ENCODE measurements around the gene POC1B. TPM values are rescaled to one million over a fixed set of nuclear protein-coding genes. Genes with fewer than 3 reads are reported as not detected.

The POC1B gene
- total and polyA plus RNA-seq, 2 donors (not counting 3 experiments of a cell fraction or from before 2014, with no cell fraction given): 7.1 to 18.2 TPM

DNA sequence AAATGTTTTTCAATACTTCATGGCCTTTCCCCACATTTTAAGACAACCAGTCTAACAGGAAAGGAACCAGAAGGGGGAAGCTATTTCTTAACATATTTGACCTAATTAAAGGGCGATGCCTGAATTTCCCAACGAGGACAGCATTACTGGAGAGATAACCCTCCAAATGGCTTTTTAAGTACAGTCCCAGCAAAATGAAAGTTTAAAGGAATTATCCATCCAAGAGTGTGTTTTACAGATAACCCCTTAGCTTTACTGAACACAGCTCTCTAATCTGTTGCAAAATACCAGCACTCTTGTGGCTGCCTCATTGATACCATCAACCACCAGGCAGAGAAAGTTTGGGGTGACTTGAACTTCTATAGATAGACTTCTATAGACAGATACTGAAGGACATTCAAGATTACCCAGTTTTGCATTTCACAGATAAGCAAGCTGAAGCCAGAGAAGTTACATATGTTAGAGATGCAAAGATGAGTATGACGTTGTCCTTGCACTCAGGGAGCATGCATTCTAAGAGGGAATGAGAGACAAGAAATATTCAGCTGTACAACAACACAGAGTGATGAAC, 132.2 kb downstream of the POC1B start:
- no TSS peak for BruUV-seq (replicated peaks)
- ChIA-PET POLR2A (no interaction called here), CTCF (no interaction called here)
- intact Hi-C loops (cut with micrococcal nuclease): no loop called here
- Histone ChIP-seq H3K27me3 (ENCODE audit: control insufficient read depth in 2 of 2, insufficient read depth in 2 of 2, low read length in 2 of 2) (no peaks in the 10 kb centered on the region), H3K9ac (replicated peaks; ENCODE audit: extremely low read depth, insufficient read depth, low read length) (no peak overlapping the region), H3K4me3 (replicated peaks in 1 of 3; ENCODE audit: insufficient read depth in 1 of 3, low read depth in 1 of 3, low read length in 3 of 3) (no peak overlapping the region), H4K20me1 (replicated peaks; ENCODE audit: control insufficient read depth, extremely low read depth, insufficient read depth, low read length) (no peaks in the 10 kb centered on the region), H3K9me1 (replicated peaks; ENCODE audit: control insufficient read depth, extremely low read depth, insufficient read depth, low read length) (no peaks in the 10 kb centered on the region), H2AFZ (ENCODE audit: low read depth, low read length) (no peak overlapping the region), H3K27ac (ENCODE audit: insufficient read depth, low read depth, low read length) (no peak overlapping the region), H3K4me1 (ENCODE audit: control insufficient read depth, extremely low read depth, insufficient read depth, low read length) (peaks cover 28% of the 10 kb centered on the region), H3K4me2 (ENCODE audit: insufficient read depth, low read length) (no peak overlapping the region), H3K36me3 (ENCODE audit: control insufficient read depth in 2 of 2, extremely low read depth in 1 of 2, insufficient read depth in 2 of 2, low read length in 2 of 2) (no peaks in the 10 kb centered on the region), H3K9me3 (replicated peaks; ENCODE audit: control insufficient read depth, insufficient read depth, low read length) (no peaks in the 10 kb centered on the region), H3K79me2 (ENCODE audit: control insufficient read depth, insufficient read depth, low read length) (no peaks in the 10 kb centered on the region)
- dilution Hi-C loops (cut with MboI; ENCODE audit: extremely low pct_ligation_motif_present, low sequenced_read_pairs): no loop called here
- DNase-seq (ENCODE audit: low read depth, low spot score) (no peak), FAIRE-seq (no peak)
- TF ChIP-seq, protein P1, sequence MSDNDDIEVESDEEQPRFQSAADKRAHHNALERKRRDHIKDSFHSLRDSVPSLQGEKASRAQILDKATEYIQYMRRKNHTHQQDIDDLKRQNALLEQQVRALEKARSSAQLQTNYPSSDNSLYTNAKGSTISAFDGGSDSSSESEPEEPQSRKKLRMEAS (IDR thresholded peaks at IDR 0.05; ENCODE audit: insufficient read depth, insufficient read length): no peak
- TF ChIP-seq, protein P2, sequence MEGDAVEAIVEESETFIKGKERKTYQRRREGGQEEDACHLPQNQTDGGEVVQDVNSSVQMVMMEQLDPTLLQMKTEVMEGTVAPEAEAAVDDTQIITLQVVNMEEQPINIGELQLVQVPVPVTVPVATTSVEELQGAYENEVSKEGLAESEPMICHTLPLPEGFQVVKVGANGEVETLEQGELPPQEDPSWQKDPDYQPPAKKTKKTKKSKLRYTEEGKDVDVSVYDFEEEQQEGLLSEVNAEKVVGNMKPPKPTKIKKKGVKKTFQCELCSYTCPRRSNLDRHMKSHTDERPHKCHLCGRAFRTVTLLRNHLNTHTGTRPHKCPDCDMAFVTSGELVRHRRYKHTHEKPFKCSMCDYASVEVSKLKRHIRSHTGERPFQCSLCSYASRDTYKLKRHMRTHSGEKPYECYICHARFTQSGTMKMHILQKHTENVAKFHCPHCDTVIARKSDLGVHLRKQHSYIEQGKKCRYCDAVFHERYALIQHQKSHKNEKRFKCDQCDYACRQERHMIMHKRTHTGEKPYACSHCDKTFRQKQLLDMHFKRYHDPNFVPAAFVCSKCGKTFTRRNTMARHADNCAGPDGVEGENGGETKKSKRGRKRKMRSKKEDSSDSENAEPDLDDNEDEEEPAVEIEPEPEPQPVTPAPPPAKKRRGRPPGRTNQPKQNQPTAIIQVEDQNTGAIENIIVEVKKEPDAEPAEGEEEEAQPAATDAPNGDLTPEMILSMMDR (IDR thresholded peaks at IDR 0.05; ENCODE audit: extremely low read depth in 1 of 2, insufficient read depth in 1 of 2, low read depth in 1 of 2, low read length in 2 of 2): no peak
- no peak for TF ChIP-seq GATA2 (IDR thresholded peaks at IDR 0.05; ENCODE audit: insufficient read depth, insufficient read length, low read depth, low read length)

DNA sequence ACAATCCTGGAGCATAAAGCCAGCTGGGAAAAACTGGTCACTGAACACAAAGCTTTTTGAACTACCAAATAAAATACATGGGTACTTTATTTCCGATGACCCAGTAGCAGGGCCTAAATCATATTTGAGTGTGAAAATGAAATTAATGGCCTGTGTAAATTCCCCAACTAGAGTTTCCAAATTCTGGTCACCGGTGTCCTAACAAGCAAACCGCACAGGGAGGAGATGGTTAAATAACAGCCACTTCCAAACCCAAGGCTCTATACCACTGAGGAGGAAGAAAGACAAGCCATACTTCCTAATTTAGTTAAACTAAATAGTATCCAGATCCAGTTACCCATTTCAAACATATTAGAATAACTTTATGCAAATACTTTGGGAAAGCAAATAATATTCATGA, 133.5 kb downstream of the POC1B start:
- Histone ChIP-seq H3K9me1 (replicated peaks; ENCODE audit: control insufficient read depth, extremely low read depth, insufficient read depth, low read length) (no peaks in the 10 kb centered on the region), H3K79me2 (ENCODE audit: control insufficient read depth, insufficient read depth, low read length) (no peaks in the 10 kb centered on the region), H3K4me2 (ENCODE audit: insufficient read depth, low read length) (no peak overlapping the region), H3K4me3 (replicated peaks in 1 of 3; ENCODE audit: insufficient read depth in 1 of 3, low read depth in 1 of 3, low read length in 3 of 3) (no peak overlapping the region), H3K27ac (ENCODE audit: insufficient read depth, low read depth, low read length) (no peak overlapping the region), H3K4me1 (ENCODE audit: control insufficient read depth, extremely low read depth, insufficient read depth, low read length) (peaks cover 28% of the 10 kb centered on the region), H4K20me1 (replicated peaks; ENCODE audit: control insufficient read depth, extremely low read depth, insufficient read depth, low read length) (no peaks in the 10 kb centered on the region), H2AFZ (ENCODE audit: low read depth, low read length) (no peak overlapping the region), H3K36me3 (ENCODE audit: control insufficient read depth in 2 of 2, extremely low read depth in 1 of 2, insufficient read depth in 2 of 2, low read length in 2 of 2) (no peaks in the 10 kb centered on the region), H3K9me3 (replicated peaks; ENCODE audit: control insufficient read depth, insufficient read depth, low read length) (no peaks in the 10 kb centered on the region), H3K27me3 (ENCODE audit: control insufficient read depth in 2 of 2, insufficient read depth in 2 of 2, low read length in 2 of 2) (no peaks in the 10 kb centered on the region), H3K9ac (replicated peaks; ENCODE audit: extremely low read depth, insufficient read depth, low read length) (no peak overlapping the region)
- dilution Hi-C loops (cut with MboI; ENCODE audit: extremely low pct_ligation_motif_present, low sequenced_read_pairs): no loop called here
- no TSS peak for BruUV-seq (replicated peaks)
- intact Hi-C loops (cut with micrococcal nuclease): no loop called here
- no peak for FAIRE-seq
- TF ChIP-seq MYC (IDR thresholded peaks at IDR 0.05; ENCODE audit: low read depth, low read length) (no peak), POLR2AphosphoS5 (IDR thresholded peaks at IDR 0.05; ENCODE audit: insufficient read depth, low read depth, low read length) (no peak), FOS (IDR thresholded peaks at IDR 0.05; ENCODE audit: borderline replicate concordance, insufficient read depth, low read length) (no peak), GATA2 (IDR thresholded peaks at IDR 0.05; ENCODE audit: insufficient read depth, insufficient read length, low read depth, low read length) (no peak), JUN (IDR thresholded peaks at IDR 0.05; ENCODE audit: borderline replicate concordance, insufficient read depth, insufficient read length, low read depth) (no peak)
- TF ChIP-seq, protein P1 (IDR thresholded peaks at IDR 0.05; ENCODE audit: insufficient read depth, insufficient read length): no peak
- TF ChIP-seq, protein P2 (IDR thresholded peaks at IDR 0.05; ENCODE audit: extremely low read depth in 1 of 2, insufficient read depth in 1 of 2, low read depth in 1 of 2, low read length in 2 of 2): no peak
- ChIA-PET POLR2A (no interaction called here), CTCF (no interaction called here)
- DNase-seq (ENCODE audit: low read depth, low spot score): no peak

Measured in endothelial cell of umbilical vein (primary cell).